HG03108 (cell line): ENCODE results near the gene PIGU.
A peak's percentile ranks its signal among the peaks of the same experiment; 100 is the strongest.
"Not testable (repeated sequence)": the region's sequence is repeated elsewhere in the genome, so short reads cannot be mapped to it uniquely, and the experiment has no call there.

Experiments used
- ATAC-seq: cut with Tn5 transposase; IDR thresholded peaks from one replicate; pipeline ENCODE4 v1.9.1; 2021; ENCODE audit warnings: moderate library complexity; ENCODE audit not compliant: unreplicated experiment

PIGU gene, protein sequence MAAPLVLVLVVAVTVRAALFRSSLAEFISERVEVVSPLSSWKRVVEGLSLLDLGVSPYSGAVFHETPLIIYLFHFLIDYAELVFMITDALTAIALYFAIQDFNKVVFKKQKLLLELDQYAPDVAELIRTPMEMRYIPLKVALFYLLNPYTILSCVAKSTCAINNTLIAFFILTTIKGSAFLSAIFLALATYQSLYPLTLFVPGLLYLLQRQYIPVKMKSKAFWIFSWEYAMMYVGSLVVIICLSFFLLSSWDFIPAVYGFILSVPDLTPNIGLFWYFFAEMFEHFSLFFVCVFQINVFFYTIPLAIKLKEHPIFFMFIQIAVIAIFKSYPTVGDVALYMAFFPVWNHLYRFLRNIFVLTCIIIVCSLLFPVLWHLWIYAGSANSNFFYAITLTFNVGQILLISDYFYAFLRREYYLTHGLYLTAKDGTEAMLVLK

DNA sequence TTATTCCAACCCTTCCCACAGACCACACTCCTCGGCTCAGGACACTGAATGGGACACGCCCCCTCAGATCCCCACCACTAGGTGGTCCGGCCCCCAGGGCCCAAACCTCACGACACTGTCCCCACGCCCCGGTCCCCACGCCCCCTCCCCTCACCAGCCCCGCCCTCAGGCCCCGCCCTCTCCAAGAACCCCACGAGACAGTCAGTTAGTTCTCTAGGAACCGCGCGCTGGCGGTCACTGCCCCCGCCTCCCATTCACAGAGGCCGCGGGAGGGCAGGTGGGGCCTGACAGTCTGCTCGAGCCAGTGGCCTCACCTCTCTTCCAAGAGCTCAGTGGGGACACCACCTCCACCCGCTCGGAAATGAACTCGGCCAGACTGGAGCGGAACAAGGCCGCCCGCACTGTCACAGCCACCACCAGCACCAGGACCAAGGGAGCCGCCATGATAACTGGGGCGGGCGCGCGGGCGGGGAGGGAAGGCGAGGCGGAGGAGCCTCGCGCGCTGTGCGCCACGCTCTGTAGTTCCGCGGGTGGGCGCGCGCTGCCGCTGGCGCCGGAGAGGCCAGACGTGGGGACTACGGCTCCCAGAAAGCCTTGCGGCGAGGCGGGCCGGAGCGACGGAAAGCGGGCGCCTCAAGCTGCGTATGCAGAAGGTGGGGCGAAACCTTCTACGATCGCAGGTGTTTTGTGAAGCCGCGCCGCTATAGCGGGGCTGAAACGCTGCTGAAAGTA is at the start of gene PIGU:
Gene PIGU (minus strand): TSS at position 451 of the 732 bp plus-strand sequence. CDS start 7 bp downstream, at position 444.
- ATAC-seq, result peak; percentile 98

GRCh38 chr20:34724172-34724571 is 47.3 kb upstream of the PIGU start:
- ATAC-seq, result no peak

GRCh38 chr20:34722560-34722959 is 45.7 kb upstream of the PIGU start:
- not testable (repeated sequence) for ATAC-seq

GRCh38 chr20:34720266-34720665 is 43.4 kb upstream of the PIGU start:
- no peak for ATAC-seq

DNA sequence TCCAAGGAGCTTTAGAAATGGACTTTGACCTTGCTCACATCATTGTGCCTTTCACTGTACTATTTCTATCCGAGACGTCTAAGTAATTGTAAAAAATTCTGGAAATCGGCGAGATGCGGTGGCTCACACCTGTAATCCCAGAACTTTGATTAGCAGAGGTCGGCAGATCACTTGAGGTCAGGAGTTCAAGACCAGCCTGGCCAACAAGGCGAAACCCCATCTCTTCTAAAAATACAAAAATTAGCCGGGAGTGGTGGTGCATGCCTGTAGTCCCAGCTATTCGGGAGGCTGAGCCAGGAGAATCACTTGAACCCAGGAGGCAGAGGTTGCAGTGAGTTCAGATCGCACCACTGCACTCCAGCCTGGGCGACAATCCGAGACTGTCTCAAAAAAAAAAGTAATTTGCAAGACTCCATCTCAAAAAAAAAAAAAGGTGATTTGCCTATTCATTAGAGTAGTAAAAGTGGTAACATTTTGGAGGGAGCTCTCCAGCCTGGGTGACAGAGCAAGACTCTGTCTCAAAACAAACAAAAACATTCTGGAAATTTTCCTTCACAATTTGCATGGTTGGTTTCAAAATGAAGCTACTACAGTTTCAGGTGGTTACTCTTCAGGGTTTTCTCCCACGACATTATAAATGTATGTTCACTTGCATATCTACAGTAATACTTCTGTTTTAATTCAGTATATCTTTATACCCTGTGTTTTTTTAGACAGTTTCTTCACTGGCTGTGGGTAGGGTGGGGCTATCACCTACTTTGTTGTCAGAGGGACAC is 42.5 kb upstream of the PIGU start:
- ATAC-seq, result peak; percentile 76

DNA sequence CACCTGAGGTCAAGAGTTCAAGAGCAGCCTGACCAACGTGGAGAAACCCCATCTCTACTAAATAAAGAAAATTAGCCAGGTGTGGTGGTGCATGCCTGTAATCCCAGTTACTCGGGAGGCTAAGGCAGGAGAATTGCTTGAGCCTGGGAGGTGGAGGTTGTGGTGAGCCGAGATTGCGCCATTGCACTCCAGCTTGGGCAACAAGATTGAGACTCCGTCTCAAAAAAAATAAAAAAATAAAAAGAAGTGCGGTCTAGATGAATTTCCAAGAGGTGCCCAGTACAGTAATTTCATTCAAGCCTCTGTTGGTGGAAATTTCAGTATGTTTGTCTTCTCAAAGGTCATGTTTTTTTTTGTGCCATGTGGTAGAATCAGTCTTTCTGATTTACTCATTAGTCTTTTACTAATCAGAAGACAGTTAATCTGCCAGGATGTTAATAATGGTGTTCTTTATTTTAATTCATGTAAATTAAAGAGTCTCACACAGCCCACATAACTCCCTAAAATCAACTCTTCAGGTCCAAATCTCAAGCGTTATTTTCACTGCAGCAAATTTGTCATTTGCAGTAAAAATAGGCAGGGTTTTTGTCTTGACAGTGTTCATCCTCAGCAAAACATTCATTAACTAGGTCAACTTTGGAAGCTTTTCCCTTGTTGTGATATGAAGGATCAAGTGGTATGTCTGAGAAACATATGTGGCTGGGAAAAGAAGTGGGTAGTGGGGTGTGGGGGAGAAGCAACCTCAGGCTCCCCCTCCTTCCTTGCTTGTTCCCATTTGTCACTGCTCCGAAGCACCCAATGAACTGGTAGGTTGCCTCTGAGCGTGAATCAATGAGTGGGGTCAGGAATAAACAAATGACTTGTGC is 40.6 kb upstream of the PIGU start:
- no peak for ATAC-seq

DNA sequence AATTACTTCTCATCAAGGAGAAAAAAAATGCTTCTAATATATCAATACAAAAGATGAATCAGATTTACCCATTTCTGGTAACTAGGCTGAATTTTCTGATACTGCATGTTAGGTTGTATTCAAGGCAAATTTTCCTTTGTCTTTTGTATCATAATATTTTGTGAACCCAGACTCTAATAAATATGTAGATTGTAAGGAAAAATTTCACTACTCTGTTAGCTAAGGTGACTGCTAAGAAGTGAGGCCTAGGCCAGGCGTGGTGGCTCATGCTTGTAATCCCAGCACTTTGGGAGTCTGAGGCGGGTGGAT is 40.0 kb upstream of the PIGU start:
- ATAC-seq, result no peak

GRCh38 chr20:34715384-34715783 is 38.5 kb upstream of the PIGU start:
- no peak for ATAC-seq

DNA sequence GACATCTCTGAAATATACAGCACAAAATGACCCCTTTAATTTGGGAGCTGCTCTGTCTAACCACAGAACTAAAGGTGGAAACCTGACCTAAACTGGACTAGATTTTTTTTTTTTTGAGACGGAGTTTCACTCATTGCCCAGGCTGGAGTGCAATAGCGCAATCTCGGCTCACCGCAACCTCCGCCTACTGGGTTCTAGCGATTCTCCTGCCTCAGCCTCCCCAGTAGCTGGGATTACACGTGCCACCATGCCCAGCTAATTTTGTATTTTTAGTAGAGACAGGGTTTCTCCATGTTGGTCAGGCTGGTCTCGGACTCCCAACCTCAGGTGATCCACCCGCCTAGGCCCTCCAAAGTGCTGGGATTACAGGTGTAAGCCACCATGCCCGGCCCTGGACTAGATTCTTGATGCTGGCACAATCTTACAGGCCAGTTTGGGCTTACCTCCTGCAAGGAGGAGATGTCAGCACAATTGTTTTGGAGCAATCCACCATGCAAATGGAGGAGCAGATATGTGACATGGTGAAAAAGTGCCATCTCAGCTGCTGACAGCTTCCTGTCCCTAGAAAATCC is 37.1 kb upstream of the PIGU start:
- not testable (repeated sequence) for ATAC-seq

DNA sequence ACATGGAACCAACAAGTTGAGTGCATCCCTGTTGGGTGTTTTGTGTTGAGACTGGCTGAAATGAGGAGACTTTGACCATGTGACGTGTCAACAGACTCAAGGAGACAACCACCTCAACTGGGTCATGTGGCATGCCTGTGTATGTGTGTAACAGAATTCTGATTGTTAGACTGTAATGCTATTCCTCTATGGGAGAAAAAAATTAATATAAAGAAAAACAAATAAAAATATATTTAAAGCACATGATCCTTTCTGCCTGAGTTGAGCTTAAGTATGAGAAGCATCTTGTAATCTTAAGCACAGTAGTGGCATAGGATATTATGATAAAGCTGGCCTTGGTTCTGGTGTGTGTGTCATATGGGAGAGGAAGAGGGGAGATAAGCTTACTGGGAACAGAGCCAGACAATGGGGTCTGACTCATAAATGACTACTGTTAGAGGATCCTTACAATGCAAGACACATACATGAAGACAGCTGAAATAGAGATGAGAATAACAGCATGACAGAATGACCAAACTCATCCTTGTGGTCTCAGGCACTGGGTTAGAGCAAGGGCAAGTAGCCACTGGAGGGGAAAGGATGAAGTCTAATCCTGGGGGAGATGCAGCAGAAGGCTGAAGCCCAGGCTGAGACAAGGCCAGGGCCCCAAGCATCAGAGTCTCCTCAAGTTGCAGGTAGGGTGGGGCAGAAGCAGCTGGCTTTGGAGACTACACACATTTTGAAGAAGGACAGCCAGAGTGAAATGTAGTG is 36.5 kb upstream of the PIGU start:
- ATAC-seq, result no peak

- ATAC-seq, result no peak
These were observed 35.8 kb upstream of the PIGU start for GRCh38 chr20:34712525-34713192.

- ATAC-seq, result no peak
These were observed 35.0 kb upstream of the PIGU start for GRCh38 chr20:34711813-34712430.

- ATAC-seq, result no peak
These were observed 34.1 kb upstream of the PIGU start for GRCh38 chr20:34710861-34711574.

DNA sequence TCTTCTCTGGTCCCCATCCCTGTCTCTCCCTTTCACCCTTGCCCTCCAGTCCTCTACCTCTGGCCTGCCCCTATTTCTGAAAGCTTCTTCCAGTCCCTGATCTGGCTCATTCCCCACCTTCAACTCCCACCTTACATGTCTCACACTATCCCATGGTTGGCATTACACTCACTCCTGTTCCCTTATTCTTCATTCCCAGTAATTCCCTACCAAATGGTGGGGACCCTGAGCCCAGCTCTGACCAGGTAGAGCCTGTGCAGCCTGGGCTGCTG is 33.6 kb upstream of the PIGU start:
- no peak for ATAC-seq

DNA sequence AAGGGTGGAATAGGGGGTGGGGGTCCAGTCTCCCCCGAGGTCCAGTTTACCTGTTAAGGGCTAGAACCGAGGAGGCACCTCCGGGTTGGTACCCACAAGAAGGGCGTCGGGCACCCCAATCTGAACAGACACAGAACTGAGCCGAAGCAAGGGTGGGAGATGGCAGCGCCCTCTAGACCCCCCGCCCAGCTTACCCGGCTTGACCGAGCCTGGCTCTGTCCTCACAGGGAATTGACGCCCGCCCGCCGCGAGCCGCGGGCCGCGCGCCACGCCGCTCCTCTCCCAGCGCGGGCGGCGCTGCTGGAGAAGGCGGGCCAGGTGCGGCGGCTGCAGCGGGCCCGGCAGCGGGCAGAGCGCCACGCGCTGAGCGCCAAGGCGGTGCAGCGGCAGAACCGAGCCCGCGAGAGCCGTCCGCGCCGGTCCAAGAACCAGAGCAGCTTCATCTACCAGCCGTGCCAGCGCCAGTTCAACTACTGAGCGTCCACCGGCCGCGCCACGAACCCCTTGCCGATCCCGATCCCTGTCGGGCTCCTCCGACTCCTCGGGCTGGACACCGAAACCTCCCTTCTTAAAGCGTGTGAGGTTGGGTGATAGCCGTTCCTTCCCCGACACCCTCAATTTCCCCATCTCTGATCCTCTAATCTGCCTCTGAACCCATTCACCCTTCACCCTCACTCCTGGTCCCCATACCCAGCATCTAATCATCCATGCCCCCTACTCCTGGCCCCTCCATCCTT is 33.1 kb upstream of the PIGU start:
- peak; percentile 23 for ATAC-seq

DNA sequence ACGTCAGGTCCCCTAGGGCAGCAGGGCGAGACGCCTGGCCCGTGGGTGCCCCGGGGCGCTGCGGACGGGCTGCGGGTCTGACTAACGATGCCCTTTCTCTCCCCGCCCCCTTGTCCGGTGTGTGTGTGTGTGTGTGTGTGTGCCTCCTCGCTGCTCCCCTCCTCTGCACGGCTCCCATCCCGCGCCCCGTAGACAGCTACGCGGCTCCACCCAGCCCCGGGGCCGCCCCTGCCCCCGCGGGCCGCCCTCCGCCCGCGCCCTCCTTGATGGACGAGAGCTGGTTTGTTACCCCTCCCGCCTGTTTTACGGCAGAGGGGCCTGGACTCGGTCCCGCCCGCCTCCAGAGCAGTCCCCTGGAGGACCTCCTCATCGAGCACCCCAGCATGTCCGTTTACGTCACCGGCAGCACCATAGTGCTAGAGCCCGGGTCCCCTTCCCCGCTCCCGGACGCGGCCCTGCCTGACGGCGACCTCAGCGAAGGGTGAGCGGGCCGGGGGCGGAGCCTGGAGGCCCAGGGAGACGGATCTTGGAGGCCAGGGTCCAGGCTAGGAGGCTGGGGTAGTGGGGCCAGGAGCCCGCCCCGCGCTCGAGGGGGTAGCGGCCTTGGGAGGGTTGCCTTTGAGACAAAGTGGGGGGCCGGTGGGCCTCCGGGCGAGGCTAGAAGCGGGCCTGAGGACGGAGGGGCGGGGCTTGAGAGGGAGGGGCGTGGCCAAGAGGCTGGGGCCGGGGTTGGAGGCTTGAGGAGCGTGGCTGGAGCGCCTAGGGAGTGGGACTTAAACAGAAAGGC is 32.3 kb upstream of the PIGU start:
- ATAC-seq, result peak; percentile 37

DNA sequence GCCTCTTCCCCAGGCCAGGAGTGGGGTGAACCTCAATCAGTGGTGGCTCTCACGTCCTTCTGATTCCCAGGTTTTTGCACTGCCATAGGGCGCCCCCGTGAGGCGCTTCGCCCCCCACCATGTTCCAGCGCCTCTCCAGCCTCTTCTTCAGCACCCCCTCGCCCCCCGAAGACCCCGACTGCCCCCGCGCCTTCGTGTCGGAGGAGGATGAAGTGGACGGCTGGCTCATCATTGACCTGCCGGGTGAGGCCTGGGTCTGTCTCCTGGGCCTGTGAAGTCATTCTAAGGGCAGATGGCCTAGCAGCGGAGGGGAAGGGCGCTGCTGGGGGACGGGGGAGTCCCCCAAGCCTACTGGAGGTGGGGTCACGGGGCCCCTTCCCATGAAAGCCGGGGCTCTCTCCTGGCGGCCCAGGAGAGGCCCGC is 31.7 kb upstream of the PIGU start:
- ATAC-seq, result no peak
